GM12801 (cell line): ENCODE results near the gene FAM162B.

Source experiments
- TF ChIP-seq, protein P1 (sequence below): IDR thresholded peaks from one replicate; pipeline ENCODE4 v1.5.1; 2011; ENCODE audit warnings: control low read depth; ENCODE audit not compliant: insufficient read length; ENCODE audit errors: extremely low read depth

The FAM162B gene

DNA sequence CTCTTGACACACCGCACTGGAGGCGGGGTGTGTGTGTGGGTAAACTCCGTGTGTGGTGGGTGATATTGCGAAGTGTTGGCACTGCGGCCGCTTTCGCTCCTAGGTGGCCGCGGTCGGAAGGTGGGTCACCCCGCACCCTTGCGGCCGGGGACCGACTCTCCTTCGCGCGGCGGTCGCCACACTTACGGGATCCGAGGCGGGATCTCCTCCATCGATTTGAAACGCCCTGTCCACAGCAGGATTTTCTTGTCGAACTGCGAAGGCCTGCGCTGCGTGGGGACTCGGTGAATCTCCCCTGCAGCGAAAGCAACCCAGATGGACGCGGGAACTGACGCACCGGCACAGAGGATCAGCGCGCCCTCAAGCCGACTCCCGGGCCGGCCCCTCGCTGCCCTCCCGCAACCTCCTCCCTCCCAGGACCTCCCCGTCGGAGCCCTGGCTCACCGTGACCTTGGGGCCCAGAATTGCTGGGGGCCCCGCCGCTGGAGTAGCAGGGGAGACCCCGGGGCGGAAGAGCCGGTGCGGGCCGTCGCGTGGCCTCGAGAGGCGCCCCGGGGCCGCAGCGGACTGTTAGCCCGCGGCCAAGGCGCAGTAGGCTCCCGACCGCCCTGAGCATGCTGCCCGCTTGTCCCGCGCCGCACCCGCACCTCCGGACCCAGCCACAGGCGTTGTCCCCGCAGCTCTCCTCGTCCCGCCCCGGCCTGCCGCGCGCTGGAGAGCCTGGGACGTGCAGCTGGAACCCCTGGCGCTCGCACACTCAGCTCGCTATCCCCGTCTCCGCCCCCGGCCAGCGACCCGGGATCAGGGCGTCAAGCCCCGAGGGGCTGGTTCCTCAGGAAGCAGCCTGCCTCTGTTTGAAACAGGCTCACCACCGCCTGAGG, at the start of gene FAM162B:
Gene FAM162B (minus strand): TSS at position 759 of the 881 bp plus-strand sequence. CDS start 143 bp downstream, at position 616.
- TF ChIP-seq, protein P1, sequence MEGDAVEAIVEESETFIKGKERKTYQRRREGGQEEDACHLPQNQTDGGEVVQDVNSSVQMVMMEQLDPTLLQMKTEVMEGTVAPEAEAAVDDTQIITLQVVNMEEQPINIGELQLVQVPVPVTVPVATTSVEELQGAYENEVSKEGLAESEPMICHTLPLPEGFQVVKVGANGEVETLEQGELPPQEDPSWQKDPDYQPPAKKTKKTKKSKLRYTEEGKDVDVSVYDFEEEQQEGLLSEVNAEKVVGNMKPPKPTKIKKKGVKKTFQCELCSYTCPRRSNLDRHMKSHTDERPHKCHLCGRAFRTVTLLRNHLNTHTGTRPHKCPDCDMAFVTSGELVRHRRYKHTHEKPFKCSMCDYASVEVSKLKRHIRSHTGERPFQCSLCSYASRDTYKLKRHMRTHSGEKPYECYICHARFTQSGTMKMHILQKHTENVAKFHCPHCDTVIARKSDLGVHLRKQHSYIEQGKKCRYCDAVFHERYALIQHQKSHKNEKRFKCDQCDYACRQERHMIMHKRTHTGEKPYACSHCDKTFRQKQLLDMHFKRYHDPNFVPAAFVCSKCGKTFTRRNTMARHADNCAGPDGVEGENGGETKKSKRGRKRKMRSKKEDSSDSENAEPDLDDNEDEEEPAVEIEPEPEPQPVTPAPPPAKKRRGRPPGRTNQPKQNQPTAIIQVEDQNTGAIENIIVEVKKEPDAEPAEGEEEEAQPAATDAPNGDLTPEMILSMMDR: no peak

DNA sequence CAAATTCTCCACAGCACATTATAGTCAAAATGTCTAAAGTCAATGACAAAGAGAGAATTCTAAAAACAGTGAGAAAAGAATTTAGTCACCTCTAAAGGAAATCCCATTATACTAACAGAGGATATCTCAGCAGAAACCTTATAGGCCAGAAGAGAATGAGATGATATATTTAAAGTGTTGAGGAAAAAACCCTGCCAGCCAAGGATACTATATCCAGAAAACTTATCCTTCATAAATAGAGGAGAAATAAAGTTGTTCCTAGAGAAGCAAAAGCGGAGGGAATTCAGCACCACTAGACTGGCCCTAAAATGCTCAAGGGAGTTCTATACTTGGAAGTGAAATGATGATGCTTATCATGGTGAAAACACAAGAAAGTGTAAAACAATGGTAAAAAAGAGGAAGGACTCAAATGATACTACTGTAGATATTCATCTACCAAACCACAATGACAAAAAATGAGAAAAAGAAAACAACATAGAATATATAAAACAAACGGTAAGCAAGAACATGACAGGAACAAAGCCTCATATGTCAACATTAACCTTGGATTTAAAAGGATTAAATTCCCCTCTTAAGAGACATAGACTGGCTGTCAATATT, 46.6 kb upstream of the FAM162B start:
- TF ChIP-seq, protein P1: no peak

DNA sequence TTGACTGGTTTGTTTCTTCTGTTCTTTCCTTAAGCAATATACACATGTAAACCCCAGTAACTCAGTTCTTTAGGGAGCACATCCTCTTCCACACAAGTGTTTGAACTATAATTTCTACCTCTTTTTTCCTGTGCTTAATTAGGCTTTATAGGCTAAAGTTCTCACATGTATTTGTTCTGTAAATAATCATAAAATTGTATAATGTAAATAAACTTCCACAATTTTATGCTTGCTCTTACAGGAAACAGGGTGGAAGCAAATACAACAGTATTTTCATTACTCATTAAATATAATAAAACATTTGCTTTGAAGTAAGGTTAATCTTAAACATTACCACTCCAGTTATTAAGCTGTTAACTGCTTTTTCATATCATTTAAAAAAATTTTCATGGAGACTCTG, 36.5 kb upstream of the FAM162B start:
- TF ChIP-seq, protein P1: no peak

DNA sequence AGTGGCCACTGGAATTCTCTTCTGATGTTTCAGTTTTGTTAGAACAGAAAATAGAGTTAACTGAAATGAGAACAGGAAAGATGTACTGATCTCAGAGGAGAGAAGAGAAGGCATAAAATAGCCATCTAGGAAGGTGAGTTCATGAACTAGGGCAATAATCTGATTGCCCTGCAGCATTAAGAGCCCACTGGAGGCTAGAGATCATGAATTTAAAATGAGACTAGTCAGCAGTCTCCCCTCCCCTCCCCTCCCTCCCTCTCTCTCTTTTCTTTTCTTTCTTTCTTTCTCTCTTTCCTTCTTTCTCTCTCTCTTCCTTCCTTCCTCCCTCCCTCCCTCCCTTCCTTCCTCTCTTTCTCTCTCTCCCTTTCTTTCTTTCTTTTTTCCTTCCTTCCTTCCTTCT, 34.4 kb upstream of the FAM162B start:
- TF ChIP-seq, protein P1: no peak

DNA sequence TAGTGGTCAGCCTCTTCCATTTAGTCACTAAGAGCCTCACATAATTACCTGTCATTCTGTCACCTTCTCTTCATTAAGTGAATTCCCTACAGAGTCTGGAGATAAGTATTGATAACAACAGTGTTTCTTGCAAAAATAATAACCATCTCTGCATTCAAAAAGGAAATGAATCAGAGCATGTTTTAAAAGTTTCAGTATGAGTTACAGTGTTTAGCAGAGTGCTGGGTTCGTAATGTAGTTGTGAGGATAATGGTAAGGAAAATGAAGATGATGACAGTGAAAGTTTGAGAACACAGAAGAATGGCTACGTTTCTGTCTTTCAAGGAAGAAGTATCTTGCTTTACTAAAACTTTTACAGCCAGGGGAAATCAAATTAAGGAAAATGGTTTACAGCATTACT, 32.1 kb upstream of the FAM162B start:
- TF ChIP-seq, protein P1: no peak

DNA sequence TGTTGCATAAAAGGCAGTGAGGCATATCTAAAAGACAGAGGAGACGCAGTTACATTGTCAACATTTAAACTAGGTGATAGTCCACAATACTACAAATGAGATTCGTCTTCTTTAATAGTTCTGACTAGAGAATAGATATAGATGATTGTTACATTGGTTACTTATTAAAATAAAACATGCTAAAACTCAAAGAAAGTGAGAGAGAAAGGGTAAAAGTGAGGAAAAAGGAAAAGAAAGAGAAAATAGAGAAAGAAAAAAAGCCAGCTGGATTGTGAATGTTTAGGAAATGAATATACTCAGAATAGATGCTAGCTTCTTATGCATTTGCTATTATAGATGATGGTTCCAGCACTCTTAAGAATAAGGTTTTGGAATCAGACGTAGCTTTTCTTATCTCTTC, 27.7 kb upstream of the FAM162B start:
- TF ChIP-seq, protein P1: no peak

DNA sequence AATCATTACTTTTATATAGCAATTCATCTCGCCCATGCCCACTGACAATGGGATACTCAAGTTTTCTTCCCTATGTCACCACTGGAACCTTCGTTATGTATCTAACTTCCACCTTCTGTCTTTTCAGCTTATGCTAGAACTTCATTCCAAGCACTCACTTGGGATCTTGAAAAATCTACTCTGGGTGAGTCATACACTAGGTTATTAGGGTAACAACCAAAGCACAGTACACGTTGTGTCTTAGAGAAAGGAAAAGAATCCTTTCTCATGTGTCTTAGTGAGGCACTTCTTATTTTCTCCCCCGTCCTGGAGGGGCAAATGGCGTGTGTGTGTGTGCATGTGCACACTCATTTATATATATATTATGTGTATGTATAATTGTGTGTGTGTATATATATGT, 18.3 kb upstream of the FAM162B start:
- TF ChIP-seq, protein P1: no peak
